Measurements from ENCODE around the gene NUP42.

DNA sequence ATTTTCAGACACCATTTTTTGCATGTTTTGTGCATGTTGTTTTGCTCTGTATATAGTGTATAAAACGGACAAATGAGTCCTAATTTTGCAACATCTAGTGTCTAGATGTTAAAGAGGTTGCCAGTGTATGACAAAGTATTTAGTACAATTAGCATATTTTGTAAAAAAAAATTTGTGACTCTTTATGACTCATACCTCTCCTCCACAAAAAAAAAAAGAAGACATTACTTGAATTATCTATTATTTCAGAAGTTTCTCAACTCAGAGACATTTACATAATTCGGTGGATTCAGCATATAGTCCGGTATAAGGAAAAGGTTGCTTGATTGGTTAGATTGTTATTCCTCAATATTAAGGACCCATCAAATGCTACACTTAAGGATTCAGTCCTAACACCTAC, 26.0 kb downstream of the NUP42 start:
- TF ChIP-seq, protein P1, sequence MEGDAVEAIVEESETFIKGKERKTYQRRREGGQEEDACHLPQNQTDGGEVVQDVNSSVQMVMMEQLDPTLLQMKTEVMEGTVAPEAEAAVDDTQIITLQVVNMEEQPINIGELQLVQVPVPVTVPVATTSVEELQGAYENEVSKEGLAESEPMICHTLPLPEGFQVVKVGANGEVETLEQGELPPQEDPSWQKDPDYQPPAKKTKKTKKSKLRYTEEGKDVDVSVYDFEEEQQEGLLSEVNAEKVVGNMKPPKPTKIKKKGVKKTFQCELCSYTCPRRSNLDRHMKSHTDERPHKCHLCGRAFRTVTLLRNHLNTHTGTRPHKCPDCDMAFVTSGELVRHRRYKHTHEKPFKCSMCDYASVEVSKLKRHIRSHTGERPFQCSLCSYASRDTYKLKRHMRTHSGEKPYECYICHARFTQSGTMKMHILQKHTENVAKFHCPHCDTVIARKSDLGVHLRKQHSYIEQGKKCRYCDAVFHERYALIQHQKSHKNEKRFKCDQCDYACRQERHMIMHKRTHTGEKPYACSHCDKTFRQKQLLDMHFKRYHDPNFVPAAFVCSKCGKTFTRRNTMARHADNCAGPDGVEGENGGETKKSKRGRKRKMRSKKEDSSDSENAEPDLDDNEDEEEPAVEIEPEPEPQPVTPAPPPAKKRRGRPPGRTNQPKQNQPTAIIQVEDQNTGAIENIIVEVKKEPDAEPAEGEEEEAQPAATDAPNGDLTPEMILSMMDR (IDR thresholded peaks at IDR 0.05 in 4 of 5, conservative IDR thresholded peaks at IDR 0.05 in 1 of 5) = no peak
- no peak for TF ChIP-seq POLR2A (IDR thresholded peaks at IDR 0.05)
